ENCODE data around the gene ABCB11. TPM values are rescaled to one million over a fixed set of nuclear protein-coding genes. Genes with fewer than 3 reads are reported as not detected.
"Not testable (repeated sequence)": the region's sequence is repeated elsewhere in the genome, so short reads cannot be mapped to it uniquely, and the experiment has no call there.

ABCB11 gene
- polyA plus RNA-seq, 3 donors = 0.01 to 0.13 (median 0.03) TPM

- DNase-seq (ENCODE audit: low read depth in 3 of 3, low spot score in 2 of 3) = no peak
These were observed 130.1 kb downstream of the ABCB11 start, which contains the start of gene G6PC2 for GRCh38 chr2:168901003-168901402. G6PC2 (plus strand) TSS chr2:168901291; CDS start chr2:168901332, 41 bp downstream.

- no peak for DNase-seq (ENCODE audit: low read depth in 3 of 3, low spot score in 2 of 3)
These were observed 133.7 kb downstream of the ABCB11 start for GRCh38 chr2:168897449-168897848.

GRCh38 chr2:168896783-168897182 lies 134.3 kb downstream of the ABCB11 start:
- DNase-seq (ENCODE audit: low read depth in 3 of 3, low spot score in 2 of 3) = no peak

GRCh38 chr2:168895771-168896170 lies 135.4 kb downstream of the ABCB11 start:
- DNase-seq (ENCODE audit: low read depth in 3 of 3, low spot score in 2 of 3) = no peak

GRCh38 chr2:168894720-168895119 lies 136.4 kb downstream of the ABCB11 start:
- DNase-seq (ENCODE audit: low read depth in 3 of 3, low spot score in 2 of 3) = no peak

- DNase-seq (ENCODE audit: low read depth in 3 of 3, low spot score in 2 of 3) = no peak
These were observed 137.0 kb downstream of the ABCB11 start for GRCh38 chr2:168894101-168894500.

GRCh38 chr2:168892327-168892726 lies 138.8 kb downstream of the ABCB11 start:
- no peak for DNase-seq (ENCODE audit: low read depth in 3 of 3, low spot score in 2 of 3)

GRCh38 chr2:168890006-168890782 lies 140.9 kb downstream of the ABCB11 start, which contains the start of gene SPC25:
SPC25 (minus strand) TSS chr2:168890430; CDS start chr2:168889519, 911 bp downstream.
- DNase-seq (ENCODE audit: low read depth in 3 of 3, low spot score in 2 of 3) = peak; percentile 82 to 87 (median 83)

GRCh38 chr2:168889635-168890005 lies 141.5 kb downstream of the ABCB11 start:
- no peak for DNase-seq (ENCODE audit: low read depth in 3 of 3, low spot score in 2 of 3)

- DNase-seq (ENCODE audit: low read depth in 3 of 3, low spot score in 2 of 3) = no peak
These were observed 146.1 kb downstream of the ABCB11 start for GRCh38 chr2:168884975-168885374.

- DNase-seq (ENCODE audit: low read depth in 3 of 3, low spot score in 2 of 3) = not testable (repeated sequence)
These were observed 149.0 kb downstream of the ABCB11 start for GRCh38 chr2:168882163-168882562.

- DNase-seq (ENCODE audit: low read depth in 3 of 3, low spot score in 2 of 3) = no peak
These were observed 156.6 kb downstream of the ABCB11 start for GRCh38 chr2:168874368-168875054.

- not testable (repeated sequence) for DNase-seq (ENCODE audit: low read depth in 3 of 3, low spot score in 2 of 3)
These were observed 160.3 kb downstream of the ABCB11 start for GRCh38 chr2:168870824-168871223.

Other genes starting within 250 kb of the ABCB11 start
- gene NOSTRIN, start 228.7 kb downstream of the ABCB11 start, polyA plus RNA-seq (ENCODE audit: insufficient read length in 3 of 3) = 10 to 100 TPM; 34.0 to 37.5 (median 37.4) TPM
- 10 to 100 TPM; 19.7 to 25.1 (median 23.7) TPM for gene SPC25, start 140.9 kb downstream of the ABCB11 start, polyA plus RNA-seq (ENCODE audit: insufficient read length in 3 of 3)
- gene G6PC2, start 130.0 kb downstream of the ABCB11 start, polyA plus RNA-seq (ENCODE audit: insufficient read length in 3 of 3) = under 1 TPM in 2 of 3 donors, not detected in 1; 0.08 to 0.10 TPM
- 1 to 10 TPM in 1 of 3 donors, under 1 TPM in 2; 0.50 to 1.3 (median 0.93) TPM for gene DHRS9, start 38.2 kb upstream of the ABCB11 start, polyA plus RNA-seq (ENCODE audit: insufficient read length in 3 of 3)

Data from right renal cortex interstitium (tissue), 3 donors.